Esophagus squamous epithelium (tissue), 4 donors: Measurements from ENCODE around the gene ZNF445.

ENCODE experiments used
- CTCF ChIP-seq, 6 experiments: fragments of 450-650 bp in 4 of 6; fragments of 200-600 bp in 2 of 6; sonication (generic) in 2 of 6; IDR thresholded peaks; one replicate each; pipeline ENCODE4 v1.5.1; 2016 to 2019; ENCODE audit warnings: antibody characterized with exemption in 6 of 6, mild to moderate bottlenecking in 4 of 6, moderate library complexity in 4 of 6
- POLR2A ChIP-seq, 4 donors: fragments of 450-650 bp; IDR thresholded peaks; one replicate each; pipeline ENCODE4 v1.6.1; 2017; ENCODE audit warnings: antibody characterized with exemption in 4 of 4, mild to moderate bottlenecking in 4 of 4, moderate library complexity in 3 of 4

- TF ChIP-seq POLR2A (IDR thresholded peaks at IDR 0.05) = peak in 3 of 4 donors; percentile 17 to 59 (median 49)
- TF ChIP-seq CTCF (IDR thresholded peaks at IDR 0.05) = no peak
Observed at GRCh38 chr3:44439499-44440295, 37.8 kb downstream of the ZNF445 start.
